ENCODE measurements around the gene FLOT2.
"Not testable (repeated sequence)": the region's sequence is repeated elsewhere in the genome, so short reads cannot be mapped to it uniquely, and the experiment has no call there.

The FLOT2 gene

DNA sequence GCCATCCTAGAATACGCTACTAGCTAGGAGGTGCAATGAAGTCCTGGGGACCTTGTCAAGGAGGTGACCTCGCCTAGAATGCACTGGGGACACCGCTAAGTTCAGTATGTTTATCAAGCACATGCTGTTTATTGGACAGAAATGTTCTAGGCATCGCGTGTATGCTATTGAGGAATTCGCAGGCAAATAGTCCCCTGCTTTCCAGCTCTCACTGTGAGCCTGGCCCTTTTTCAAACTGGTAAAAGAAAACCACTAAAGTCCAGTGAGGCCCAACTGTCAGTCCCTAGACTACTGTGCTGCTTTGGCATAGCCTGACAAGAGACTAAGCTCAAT is 53.8 kb downstream of the FLOT2 start:
- DNase-seq (ENCODE audit: low spot score), result no peak
- H3K36me3 Mint-ChIP-seq (ENCODE audit: low read depth), result peaks cover 7% of the 10 kb centered on the region
- no peaks in the 10 kb centered on the region for H3K9me3 Mint-ChIP-seq
- H3K4me3 Mint-ChIP-seq, result peak overlapping the region; percentile 48
- H3K27me3 Mint-ChIP-seq (ENCODE audit: low read depth), result no peaks in the 10 kb centered on the region
- H3K27ac Mint-ChIP-seq, result no peak overlapping the region
- peaks cover 13% of the 10 kb centered on the region for H3K4me1 Mint-ChIP-seq (ENCODE audit: low read depth)

DNA sequence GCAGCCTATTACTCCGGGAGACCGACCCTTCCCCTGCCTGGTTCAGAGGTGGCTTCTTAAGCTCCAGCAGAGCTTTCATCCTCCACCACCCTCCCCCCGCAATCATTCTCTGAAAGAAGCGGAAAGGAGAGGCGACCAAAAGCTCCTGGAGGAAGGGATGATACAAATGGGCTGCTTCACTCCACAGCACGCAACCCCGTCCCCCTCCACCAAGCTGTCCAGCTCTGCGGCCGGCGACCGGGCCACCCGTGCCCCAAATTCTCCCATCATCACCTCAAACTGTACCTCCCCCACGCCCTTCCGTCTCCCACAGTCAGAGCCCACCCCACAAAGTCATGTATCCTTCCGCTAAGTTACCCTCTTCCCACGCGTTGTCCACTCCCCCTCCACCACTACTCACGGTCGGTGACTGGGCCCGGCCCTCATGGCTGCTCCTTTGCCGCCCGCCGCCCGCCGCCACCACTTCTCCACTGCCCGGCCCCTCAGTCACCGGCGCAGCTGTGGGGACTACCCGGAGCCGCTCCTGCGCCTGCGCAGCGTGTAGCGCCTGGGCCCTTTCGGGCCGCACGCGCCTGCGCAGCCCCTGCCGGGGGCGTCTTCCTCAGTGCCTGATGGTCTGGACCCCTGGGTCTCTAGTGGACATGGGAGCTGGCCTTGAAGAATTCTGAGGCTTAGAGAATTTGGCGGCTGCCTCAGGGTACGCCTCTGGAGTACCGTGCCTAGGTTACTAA is 55.1 kb downstream of the FLOT2 start, which contains the start of gene FAM222B:
Gene FAM222B (minus strand): TSS at position 509 of the 731 bp plus-strand sequence. CDS start 76,123 bp downstream, outside the sequence.
- Mint-ChIP-seq H3K4me3 (peak within 1 kb of the TSS; percentile 99), H3K27ac (peak within 1 kb of the TSS; percentile 96)

DNA sequence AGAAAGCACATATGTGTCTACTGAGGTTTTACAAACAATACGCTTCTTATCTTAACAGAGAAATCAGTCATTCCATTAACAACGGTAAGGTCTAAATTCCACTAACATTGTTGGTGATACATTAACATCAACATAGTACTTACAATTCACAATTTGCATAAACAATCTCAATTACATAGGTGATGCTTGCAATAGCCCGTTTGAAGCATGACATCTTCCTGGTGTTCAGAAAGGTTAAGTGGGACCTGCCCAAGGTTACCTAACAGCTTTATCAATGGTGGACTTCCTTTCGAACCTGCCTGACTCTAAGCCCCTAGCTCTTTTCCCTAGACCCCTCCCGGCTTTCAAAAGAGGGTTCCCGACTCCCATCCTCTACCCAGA is 55.6 kb downstream of the FLOT2 start:
- H3K4me3 Mint-ChIP-seq, result peak overlapping the region; percentile 99
- H3K4me1 Mint-ChIP-seq (ENCODE audit: low read depth), result peaks cover 13% of the 10 kb centered on the region
- peak overlapping the region; percentile 96 for H3K27ac Mint-ChIP-seq
- H3K27me3 Mint-ChIP-seq (ENCODE audit: low read depth), result no peaks in the 10 kb centered on the region
- H3K36me3 Mint-ChIP-seq (ENCODE audit: low read depth), result peaks cover 7% of the 10 kb centered on the region
- H3K9me3 Mint-ChIP-seq, result no peaks in the 10 kb centered on the region
- DNase-seq (ENCODE audit: low spot score), result no peak

More for the DNA sequence above, 55.1 kb downstream of the FLOT2 start, which contains the start of gene FAM222B:
- Mint-ChIP-seq H3K4me1 (ENCODE audit: low read depth) (peaks cover 13% of the 10 kb centered on the region), H3K36me3 (ENCODE audit: low read depth) (peaks cover 7% of the 10 kb centered on the region), H3K9me3 (no peaks in the 10 kb centered on the region), H3K27me3 (ENCODE audit: low read depth) (no peaks in the 10 kb centered on the region)
- DNase-seq (ENCODE audit: low spot score), result peak; percentile 92

DNA sequence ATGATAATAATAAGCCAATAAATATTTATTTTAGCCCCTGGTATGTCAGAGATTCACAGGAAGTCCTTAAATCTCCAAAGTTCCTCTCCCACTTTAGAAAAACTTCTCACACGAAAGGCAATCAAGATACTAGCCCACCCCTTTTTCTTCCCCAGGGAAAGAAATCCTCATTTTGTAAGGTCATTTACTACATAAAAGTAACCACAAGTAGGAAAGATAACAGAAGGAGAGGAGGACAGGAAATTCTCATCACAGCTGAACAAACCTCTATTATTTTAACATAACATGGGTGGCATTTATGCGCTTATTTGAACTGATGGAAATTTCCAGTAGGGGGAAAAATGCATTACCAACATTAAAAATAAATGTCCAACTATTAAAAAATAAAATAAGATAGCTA is 58.3 kb downstream of the FLOT2 start:
- no peak overlapping the region for H3K4me3 Mint-ChIP-seq
- no peaks in the 10 kb centered on the region for H3K9me3 Mint-ChIP-seq
- H3K36me3 Mint-ChIP-seq (ENCODE audit: low read depth), result peaks cover 7% of the 10 kb centered on the region
- H3K27me3 Mint-ChIP-seq (ENCODE audit: low read depth), result no peaks in the 10 kb centered on the region
- DNase-seq (ENCODE audit: low spot score), result no peak
- peaks cover 13% of the 10 kb centered on the region for H3K4me1 Mint-ChIP-seq (ENCODE audit: low read depth)
- peak overlapping the region; percentile 49 for H3K27ac Mint-ChIP-seq

DNA sequence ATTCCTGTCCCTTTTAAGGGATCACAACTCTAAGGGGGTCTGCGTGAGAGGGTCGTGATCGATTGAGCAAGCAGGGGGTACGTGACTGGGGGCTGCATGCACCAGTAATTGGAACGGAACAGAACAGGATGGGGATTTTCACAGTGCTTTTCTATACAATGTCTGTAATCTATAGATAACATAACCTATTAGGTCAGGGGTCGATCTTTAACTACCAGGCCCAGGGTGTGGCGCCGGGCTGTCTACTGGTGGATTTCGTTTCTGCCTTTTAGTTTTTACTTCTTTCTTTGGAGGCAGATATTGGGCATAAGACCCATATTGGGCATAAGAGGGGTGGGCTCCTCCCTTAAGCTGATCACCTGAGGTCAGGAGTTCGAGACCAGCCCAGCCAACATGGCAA is 61.0 kb downstream of the FLOT2 start:
- not testable (repeated sequence) for H3K27me3 Mint-ChIP-seq (ENCODE audit: low read depth); H3K27ac Mint-ChIP-seq; H3K36me3 Mint-ChIP-seq (ENCODE audit: low read depth); H3K9me3 Mint-ChIP-seq; H3K4me1 Mint-ChIP-seq (ENCODE audit: low read depth); DNase-seq (ENCODE audit: low spot score); H3K4me3 Mint-ChIP-seq

DNA sequence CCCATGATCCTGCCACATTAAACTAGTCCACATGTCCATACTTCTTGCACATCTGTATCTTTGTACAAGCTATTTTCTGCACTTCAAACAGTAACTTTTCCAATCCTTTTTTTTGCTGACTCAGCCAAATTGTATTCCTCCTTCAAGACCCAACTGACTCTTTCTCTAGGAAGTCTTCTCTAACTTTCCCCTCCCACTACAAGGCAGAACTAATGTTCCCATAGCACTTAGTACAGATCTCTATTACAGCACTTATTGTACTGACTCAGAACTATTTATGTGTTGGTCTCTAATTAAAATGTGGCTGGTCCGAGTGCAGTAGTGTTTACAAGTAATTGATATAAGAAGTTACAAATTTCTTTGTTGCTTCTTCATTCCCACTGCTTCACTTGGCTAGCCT is 63.1 kb downstream of the FLOT2 start:
- H3K9me3 Mint-ChIP-seq, result no peaks in the 10 kb centered on the region
- no peak overlapping the region for H3K4me3 Mint-ChIP-seq
- DNase-seq (ENCODE audit: low spot score), result no peak
- H3K27me3 Mint-ChIP-seq (ENCODE audit: low read depth), result no peaks in the 10 kb centered on the region
- H3K4me1 Mint-ChIP-seq (ENCODE audit: low read depth), result peaks cover 2% of the 10 kb centered on the region
- no peak overlapping the region for H3K27ac Mint-ChIP-seq
- peaks cover 9% of the 10 kb centered on the region for H3K36me3 Mint-ChIP-seq (ENCODE audit: low read depth)
